Measurements from ENCODE around the gene FZD8.

Gene FZD8

DNA sequence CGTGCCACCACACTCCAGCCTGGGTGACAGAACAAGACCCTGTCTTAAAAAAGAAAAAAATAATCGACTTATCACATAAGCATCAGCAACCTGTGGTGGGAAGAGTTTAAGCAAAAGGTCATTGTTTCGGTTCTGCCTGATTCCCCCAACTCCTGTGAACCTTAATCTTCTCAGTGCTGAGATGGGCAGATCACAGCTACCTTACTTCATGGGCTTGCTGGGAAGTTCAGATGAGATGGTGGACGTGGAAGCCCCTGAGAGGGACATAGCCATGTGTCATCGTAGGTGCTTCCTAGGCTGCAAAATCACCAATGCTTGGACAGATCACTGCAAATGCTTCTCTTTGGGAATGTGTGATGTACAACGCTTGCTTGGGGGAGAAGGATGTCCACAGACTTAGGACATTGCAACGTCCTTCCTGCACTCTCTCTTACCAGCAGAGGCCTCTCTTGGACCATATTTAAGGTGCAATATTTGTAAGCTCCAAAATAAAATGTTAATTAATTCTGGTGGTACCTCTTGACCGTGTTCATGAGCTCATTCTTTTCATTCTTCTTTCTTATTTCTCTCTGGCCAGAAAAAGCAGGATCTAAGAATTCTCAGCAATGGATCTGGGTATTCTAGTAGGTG lies 28.4 kb downstream of the FZD8 start:
- no peak for DNase-seq (ENCODE audit: low read depth in 1 of 2, low spot score in 1 of 2)
- Histone ChIP-seq H3K4me3 (replicated peaks; ENCODE audit: insufficient read depth, low read length) (no peak overlapping the region), H3K27me3 (ENCODE audit: insufficient read depth, poor library complexity, severe bottlenecking) (no peaks in the 10 kb centered on the region), H3K27ac (replicated peaks) (no peak overlapping the region)
- TF ChIP-seq GABPA (IDR thresholded peaks at IDR 0.05; ENCODE audit: low read depth) = no peak
- TF ChIP-seq POLR2AphosphoS5 (IDR thresholded peaks at IDR 0.05; ENCODE audit: low read depth) = no peak
- TF ChIP-seq, protein P1, sequence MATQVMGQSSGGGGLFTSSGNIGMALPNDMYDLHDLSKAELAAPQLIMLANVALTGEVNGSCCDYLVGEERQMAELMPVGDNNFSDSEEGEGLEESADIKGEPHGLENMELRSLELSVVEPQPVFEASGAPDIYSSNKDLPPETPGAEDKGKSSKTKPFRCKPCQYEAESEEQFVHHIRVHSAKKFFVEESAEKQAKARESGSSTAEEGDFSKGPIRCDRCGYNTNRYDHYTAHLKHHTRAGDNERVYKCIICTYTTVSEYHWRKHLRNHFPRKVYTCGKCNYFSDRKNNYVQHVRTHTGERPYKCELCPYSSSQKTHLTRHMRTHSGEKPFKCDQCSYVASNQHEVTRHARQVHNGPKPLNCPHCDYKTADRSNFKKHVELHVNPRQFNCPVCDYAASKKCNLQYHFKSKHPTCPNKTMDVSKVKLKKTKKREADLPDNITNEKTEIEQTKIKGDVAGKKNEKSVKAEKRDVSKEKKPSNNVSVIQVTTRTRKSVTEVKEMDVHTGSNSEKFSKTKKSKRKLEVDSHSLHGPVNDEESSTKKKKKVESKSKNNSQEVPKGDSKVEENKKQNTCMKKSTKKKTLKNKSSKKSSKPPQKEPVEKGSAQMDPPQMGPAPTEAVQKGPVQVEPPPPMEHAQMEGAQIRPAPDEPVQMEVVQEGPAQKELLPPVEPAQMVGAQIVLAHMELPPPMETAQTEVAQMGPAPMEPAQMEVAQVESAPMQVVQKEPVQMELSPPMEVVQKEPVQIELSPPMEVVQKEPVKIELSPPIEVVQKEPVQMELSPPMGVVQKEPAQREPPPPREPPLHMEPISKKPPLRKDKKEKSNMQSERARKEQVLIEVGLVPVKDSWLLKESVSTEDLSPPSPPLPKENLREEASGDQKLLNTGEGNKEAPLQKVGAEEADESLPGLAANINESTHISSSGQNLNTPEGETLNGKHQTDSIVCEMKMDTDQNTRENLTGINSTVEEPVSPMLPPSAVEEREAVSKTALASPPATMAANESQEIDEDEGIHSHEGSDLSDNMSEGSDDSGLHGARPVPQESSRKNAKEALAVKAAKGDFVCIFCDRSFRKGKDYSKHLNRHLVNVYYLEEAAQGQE (IDR thresholded peaks at IDR 0.05; ENCODE audit: insufficient replicate concordance, low read depth) = no peak
- no peak for TF ChIP-seq SPI1 (IDR thresholded peaks at IDR 0.05; ENCODE audit: borderline replicate concordance, low read depth)
- TF ChIP-seq, protein P2, sequence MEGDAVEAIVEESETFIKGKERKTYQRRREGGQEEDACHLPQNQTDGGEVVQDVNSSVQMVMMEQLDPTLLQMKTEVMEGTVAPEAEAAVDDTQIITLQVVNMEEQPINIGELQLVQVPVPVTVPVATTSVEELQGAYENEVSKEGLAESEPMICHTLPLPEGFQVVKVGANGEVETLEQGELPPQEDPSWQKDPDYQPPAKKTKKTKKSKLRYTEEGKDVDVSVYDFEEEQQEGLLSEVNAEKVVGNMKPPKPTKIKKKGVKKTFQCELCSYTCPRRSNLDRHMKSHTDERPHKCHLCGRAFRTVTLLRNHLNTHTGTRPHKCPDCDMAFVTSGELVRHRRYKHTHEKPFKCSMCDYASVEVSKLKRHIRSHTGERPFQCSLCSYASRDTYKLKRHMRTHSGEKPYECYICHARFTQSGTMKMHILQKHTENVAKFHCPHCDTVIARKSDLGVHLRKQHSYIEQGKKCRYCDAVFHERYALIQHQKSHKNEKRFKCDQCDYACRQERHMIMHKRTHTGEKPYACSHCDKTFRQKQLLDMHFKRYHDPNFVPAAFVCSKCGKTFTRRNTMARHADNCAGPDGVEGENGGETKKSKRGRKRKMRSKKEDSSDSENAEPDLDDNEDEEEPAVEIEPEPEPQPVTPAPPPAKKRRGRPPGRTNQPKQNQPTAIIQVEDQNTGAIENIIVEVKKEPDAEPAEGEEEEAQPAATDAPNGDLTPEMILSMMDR (IDR thresholded peaks at IDR 0.05; ENCODE audit: insufficient read depth, low read length) = no peak

DNA sequence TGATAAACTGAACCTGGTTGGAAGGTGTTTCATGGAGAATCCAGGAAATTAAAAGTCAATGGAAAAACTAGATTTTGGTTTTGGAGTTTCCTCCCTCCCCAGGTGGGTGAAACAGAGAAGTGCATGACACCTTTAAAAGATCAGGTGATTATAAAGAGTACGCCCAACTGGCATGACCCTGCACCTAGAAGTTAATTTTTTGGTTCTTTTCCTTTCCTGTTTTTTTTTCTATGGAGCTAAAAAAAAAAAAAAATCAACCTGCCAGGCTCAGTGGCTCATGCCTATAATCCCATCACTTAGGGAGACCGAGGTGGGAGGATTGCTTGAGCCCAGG lies 29.0 kb downstream of the FZD8 start:
- no peak for DNase-seq (ENCODE audit: low read depth in 1 of 2, low spot score in 1 of 2)
- H3K4me3 ChIP-seq (replicated peaks; ENCODE audit: insufficient read depth, low read length) = no peak overlapping the region
- TF ChIP-seq, protein P2 (IDR thresholded peaks at IDR 0.05; ENCODE audit: insufficient read depth, low read length) = no peak
- TF ChIP-seq POLR2AphosphoS5 (IDR thresholded peaks at IDR 0.05; ENCODE audit: low read depth) (no peak), SPI1 (IDR thresholded peaks at IDR 0.05; ENCODE audit: borderline replicate concordance, low read depth) (no peak)
- TF ChIP-seq, protein P1 (IDR thresholded peaks at IDR 0.05; ENCODE audit: insufficient replicate concordance, low read depth) = no peak
- no peak overlapping the region for H3K27ac ChIP-seq (replicated peaks)
- H3K27me3 ChIP-seq (ENCODE audit: insufficient read depth, poor library complexity, severe bottlenecking) = peaks cover 3% of the 10 kb centered on the region

DNA sequence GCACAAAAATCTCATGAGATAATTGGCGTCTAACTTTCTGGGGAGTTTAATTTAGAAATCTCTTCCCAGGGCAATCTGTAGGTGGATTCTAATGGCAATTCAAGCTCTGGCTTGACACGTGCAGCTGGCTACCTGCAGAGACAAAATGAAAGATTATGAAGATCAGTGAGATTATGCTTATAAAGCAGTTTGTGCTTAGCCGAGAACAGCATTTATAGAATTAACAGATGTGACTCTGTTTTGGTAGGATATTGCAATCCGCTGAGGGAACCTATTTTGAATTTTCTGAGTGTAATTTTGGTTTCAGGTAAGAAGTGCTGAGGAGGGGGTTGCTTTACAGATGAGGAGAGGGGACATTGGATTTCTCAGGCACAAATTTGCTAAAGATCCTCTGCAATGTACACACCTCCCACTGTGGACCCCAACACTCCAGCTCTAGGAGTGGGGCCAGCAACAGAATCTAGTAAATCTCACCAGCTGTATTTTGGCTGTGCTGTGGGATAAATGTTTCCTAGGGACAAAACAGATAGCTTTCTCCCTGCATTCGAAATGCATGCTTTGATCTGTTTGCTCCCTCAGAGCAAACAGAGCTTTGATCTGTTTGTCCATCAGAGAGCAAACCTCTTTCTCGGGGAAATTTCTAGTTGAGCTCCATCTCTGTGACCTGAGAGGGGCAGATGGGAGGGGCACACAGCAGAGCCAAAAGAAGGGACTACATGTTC lies 29.6 kb downstream of the FZD8 start:
- DNase-seq (ENCODE audit: low read depth in 1 of 2, low spot score in 1 of 2) = no peak
- no peak overlapping the region for H3K27ac ChIP-seq (replicated peaks)
- H3K27me3 ChIP-seq (ENCODE audit: insufficient read depth, poor library complexity, severe bottlenecking) = peaks cover 6% of the 10 kb centered on the region
- TF ChIP-seq, protein P1 (IDR thresholded peaks at IDR 0.05; ENCODE audit: insufficient replicate concordance, low read depth) = no peak
- TF ChIP-seq POLR2AphosphoS5 (IDR thresholded peaks at IDR 0.05; ENCODE audit: low read depth) = no peak
- no peak for TF ChIP-seq SPI1 (IDR thresholded peaks at IDR 0.05; ENCODE audit: borderline replicate concordance, low read depth)
- no peak for TF ChIP-seq GABPA (IDR thresholded peaks at IDR 0.05; ENCODE audit: low read depth)
- TF ChIP-seq, protein P2 (IDR thresholded peaks at IDR 0.05; ENCODE audit: insufficient read depth, low read length) = no peak
- no peak overlapping the region for H3K4me3 ChIP-seq (replicated peaks; ENCODE audit: insufficient read depth, low read length)
